Memory B cell (primary cell): Measurements from ENCODE around the gene KCMF1.

Experiments
- ATAC-seq: fragments of 150-1000 bp; cut with Tn5 transposase; 2 replicates; pipeline ENCODE4 v1.10.0; 2021; ENCODE audit warnings: low read depth, mild to moderate bottlenecking, moderate library complexity
- DNase-seq, 2 donors: peaks; one replicate each; pipeline ENCODE4 v3.0.0; 2022; ENCODE audit warnings: low spot score in 2 of 2
- H3K27ac Mint-ChIP-seq: one replicate; pipeline ENCODE4 v1.8.0; 2022; ENCODE audit warnings: mild to moderate bottlenecking, moderate library complexity, mixed read lengths
- H3K27me3 Mint-ChIP-seq: one replicate; pipeline ENCODE4 v1.8.0; 2022; ENCODE audit warnings: mixed read lengths
- H3K36me3 Mint-ChIP-seq: one replicate; pipeline ENCODE4 v1.8.0; 2022; ENCODE audit warnings: mild to moderate bottlenecking, mixed read lengths
- H3K4me1 Mint-ChIP-seq: one replicate; pipeline ENCODE4 v1.8.0; 2022; ENCODE audit warnings: mixed read lengths
- H3K4me3 Mint-ChIP-seq: one replicate; pipeline ENCODE4 v1.8.0; 2022; ENCODE audit warnings: mild to moderate bottlenecking, moderate library complexity, mixed read lengths
- H3K9me3 Mint-ChIP-seq: one replicate; pipeline ENCODE4 v1.8.0; 2022; ENCODE audit warnings: mixed read lengths

Gene KCMF1

GRCh38 chr2:84970868-84971509 lies at the start of gene KCMF1:
Gene KCMF1, plus strand, starts transcription at chr2:84971161. Its CDS starts 291 bp downstream, at chr2:84971452.
- no peaks in the 10 kb centered on the region for H3K27me3 Mint-ChIP-seq
- peaks cover 10% of the 10 kb centered on the region for H3K36me3 Mint-ChIP-seq
- no peaks in the 10 kb centered on the region for H3K9me3 Mint-ChIP-seq
- peaks cover 36% of the 10 kb centered on the region for H3K4me1 Mint-ChIP-seq
- ATAC-seq (peak; percentile 54), DNase-seq (peak; percentile 55 to 82)
- H3K27ac Mint-ChIP-seq: peak within 1 kb of the TSS; percentile 98
- peak within 1 kb of the TSS; percentile 97 for H3K4me3 Mint-ChIP-seq

GRCh38 chr2:84923009-84923408 lies 48.0 kb upstream of the KCMF1 start:
- Mint-ChIP-seq H3K9me3 (peaks cover 1% of the 10 kb centered on the region), H3K4me3 (no peak overlapping the region), H3K4me1 (peaks cover 45% of the 10 kb centered on the region), H3K36me3 (no peaks in the 10 kb centered on the region), H3K27ac (peak overlapping the region; percentile 48), H3K27me3 (no peaks in the 10 kb centered on the region)
- ATAC-seq (no peak), DNase-seq (no peak)

- Mint-ChIP-seq H3K27ac (peak overlapping the region; percentile 53), H3K27me3 (no peaks in the 10 kb centered on the region), H3K4me3 (peak overlapping the region; percentile 56), H3K36me3 (no peaks in the 10 kb centered on the region), H3K4me1 (peaks cover 35% of the 10 kb centered on the region), H3K9me3 (peaks cover 1% of the 10 kb centered on the region)
- DNase-seq: no peak
- peak; percentile 7 for ATAC-seq
Observed at GRCh38 chr2:84924173-84925106, 46.5 kb upstream of the KCMF1 start.

- Mint-ChIP-seq H3K27ac (peak overlapping the region; percentile 79), H3K9me3 (peaks cover 1% of the 10 kb centered on the region), H3K27me3 (no peaks in the 10 kb centered on the region), H3K4me3 (peak overlapping the region; percentile 99), H3K4me1 (peaks cover 26% of the 10 kb centered on the region), H3K36me3 (no peaks in the 10 kb centered on the region)
- ATAC-seq: peak; percentile 2
- no peak for DNase-seq
Observed at GRCh38 chr2:84925336-84925723, 45.6 kb upstream of the KCMF1 start.

GRCh38 chr2:84925724-84926376 lies 45.1 kb upstream of the KCMF1 start:
- H3K9me3 Mint-ChIP-seq: peaks cover 1% of the 10 kb centered on the region
- peak overlapping the region; percentile 99 for H3K4me3 Mint-ChIP-seq
- peaks cover 23% of the 10 kb centered on the region for H3K4me1 Mint-ChIP-seq
- H3K36me3 Mint-ChIP-seq: no peaks in the 10 kb centered on the region
- DNase-seq (peak; percentile 96 to 99), ATAC-seq (peak; percentile 83)
- peak overlapping the region; percentile 79 for H3K27ac Mint-ChIP-seq
- no peaks in the 10 kb centered on the region for H3K27me3 Mint-ChIP-seq

GRCh38 chr2:84927275-84927627 lies 43.7 kb upstream of the KCMF1 start:
- Mint-ChIP-seq H3K36me3 (peaks cover under 1% of the 10 kb centered on the region), H3K4me3 (peak overlapping the region; percentile 99)
- no peak for DNase-seq

GRCh38 chr2:84931384-84931821 lies 39.6 kb upstream of the KCMF1 start:
- DNase-seq (no peak), ATAC-seq (no peak)
- Mint-ChIP-seq H3K4me1 (peaks cover 17% of the 10 kb centered on the region), H3K27ac (no peak overlapping the region), H3K9me3 (no peaks in the 10 kb centered on the region), H3K4me3 (no peak overlapping the region), H3K27me3 (no peaks in the 10 kb centered on the region), H3K36me3 (peaks cover 3% of the 10 kb centered on the region)

More at GRCh38 chr2:84927275-84927627, 43.7 kb upstream of the KCMF1 start:
- H3K4me1 Mint-ChIP-seq: peaks cover 30% of the 10 kb centered on the region
- no peak for ATAC-seq
- peaks cover 1% of the 10 kb centered on the region for H3K9me3 Mint-ChIP-seq
- no peaks in the 10 kb centered on the region for H3K27me3 Mint-ChIP-seq
- peak overlapping the region; percentile 79 for H3K27ac Mint-ChIP-seq

- Mint-ChIP-seq H3K27ac (peak overlapping the region; percentile 98), H3K36me3 (peaks cover 2% of the 10 kb centered on the region), H3K4me3 (peak overlapping the region; percentile 5), H3K9me3 (no peaks in the 10 kb centered on the region), H3K4me1 (peaks cover 18% of the 10 kb centered on the region), H3K27me3 (no peaks in the 10 kb centered on the region)
- ATAC-seq: peak; percentile 7
- no peak for DNase-seq
Observed at GRCh38 chr2:84938194-84938879, 32.6 kb upstream of the KCMF1 start.

GRCh38 chr2:84939426-84940087 lies 31.4 kb upstream of the KCMF1 start:
- Mint-ChIP-seq H3K27me3 (no peaks in the 10 kb centered on the region), H3K4me3 (peak overlapping the region; percentile 79), H3K36me3 (peaks cover 2% of the 10 kb centered on the region), H3K4me1 (peaks cover 20% of the 10 kb centered on the region), H3K27ac (peak overlapping the region; percentile 98), H3K9me3 (no peaks in the 10 kb centered on the region)
- peak; percentile 68 to 84 for DNase-seq
- ATAC-seq: peak; percentile 94

- peak overlapping the region; percentile 79 for H3K4me3 Mint-ChIP-seq
- H3K4me1 Mint-ChIP-seq: peaks cover 25% of the 10 kb centered on the region
- ATAC-seq (no peak), DNase-seq (no peak)
- peak overlapping the region; percentile 98 for H3K27ac Mint-ChIP-seq
- no peaks in the 10 kb centered on the region for H3K9me3 Mint-ChIP-seq
- peaks cover 2% of the 10 kb centered on the region for H3K36me3 Mint-ChIP-seq
- H3K27me3 Mint-ChIP-seq: no peaks in the 10 kb centered on the region
Observed at GRCh38 chr2:84940088-84940470, 30.9 kb upstream of the KCMF1 start.

- Mint-ChIP-seq H3K36me3 (peaks cover 2% of the 10 kb centered on the region), H3K9me3 (no peaks in the 10 kb centered on the region), H3K27ac (peak overlapping the region; percentile 17), H3K4me1 (peaks cover 27% of the 10 kb centered on the region), H3K27me3 (no peaks in the 10 kb centered on the region), H3K4me3 (peak overlapping the region; percentile 3)
- ATAC-seq (no peak), DNase-seq (no peak)
Observed at GRCh38 chr2:84940831-84941412, 30.0 kb upstream of the KCMF1 start.

GRCh38 chr2:84942166-84942565 lies 28.8 kb upstream of the KCMF1 start:
- H3K27ac Mint-ChIP-seq: peak overlapping the region; percentile 91
- ATAC-seq: no peak
- H3K4me1 Mint-ChIP-seq: peaks cover 32% of the 10 kb centered on the region
- no peaks in the 10 kb centered on the region for H3K9me3 Mint-ChIP-seq
- H3K4me3 Mint-ChIP-seq: no peak overlapping the region
- no peaks in the 10 kb centered on the region for H3K27me3 Mint-ChIP-seq
- H3K36me3 Mint-ChIP-seq: peaks cover 2% of the 10 kb centered on the region
- no peak for DNase-seq

- H3K27me3 Mint-ChIP-seq: no peaks in the 10 kb centered on the region
- H3K9me3 Mint-ChIP-seq: no peaks in the 10 kb centered on the region
- no peak for DNase-seq
- peaks cover 32% of the 10 kb centered on the region for H3K4me1 Mint-ChIP-seq
- no peak for ATAC-seq
- peaks cover 2% of the 10 kb centered on the region for H3K36me3 Mint-ChIP-seq
- H3K4me3 Mint-ChIP-seq: no peak overlapping the region
- H3K27ac Mint-ChIP-seq: peak overlapping the region; percentile 91
Observed at GRCh38 chr2:84942964-84943421, 28.0 kb upstream of the KCMF1 start.
